ENCODE measurements around the gene INTS13.
"Not testable (repeated sequence)": the region's sequence is repeated elsewhere in the genome, so short reads cannot be mapped to it uniquely, and the experiment has no call there.

Gene INTS13, protein sequence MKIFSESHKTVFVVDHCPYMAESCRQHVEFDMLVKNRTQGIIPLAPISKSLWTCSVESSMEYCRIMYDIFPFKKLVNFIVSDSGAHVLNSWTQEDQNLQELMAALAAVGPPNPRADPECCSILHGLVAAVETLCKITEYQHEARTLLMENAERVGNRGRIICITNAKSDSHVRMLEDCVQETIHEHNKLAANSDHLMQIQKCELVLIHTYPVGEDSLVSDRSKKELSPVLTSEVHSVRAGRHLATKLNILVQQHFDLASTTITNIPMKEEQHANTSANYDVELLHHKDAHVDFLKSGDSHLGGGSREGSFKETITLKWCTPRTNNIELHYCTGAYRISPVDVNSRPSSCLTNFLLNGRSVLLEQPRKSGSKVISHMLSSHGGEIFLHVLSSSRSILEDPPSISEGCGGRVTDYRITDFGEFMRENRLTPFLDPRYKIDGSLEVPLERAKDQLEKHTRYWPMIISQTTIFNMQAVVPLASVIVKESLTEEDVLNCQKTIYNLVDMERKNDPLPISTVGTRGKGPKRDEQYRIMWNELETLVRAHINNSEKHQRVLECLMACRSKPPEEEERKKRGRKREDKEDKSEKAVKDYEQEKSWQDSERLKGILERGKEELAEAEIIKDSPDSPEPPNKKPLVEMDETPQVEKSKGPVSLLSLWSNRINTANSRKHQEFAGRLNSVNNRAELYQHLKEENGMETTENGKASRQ

DNA sequence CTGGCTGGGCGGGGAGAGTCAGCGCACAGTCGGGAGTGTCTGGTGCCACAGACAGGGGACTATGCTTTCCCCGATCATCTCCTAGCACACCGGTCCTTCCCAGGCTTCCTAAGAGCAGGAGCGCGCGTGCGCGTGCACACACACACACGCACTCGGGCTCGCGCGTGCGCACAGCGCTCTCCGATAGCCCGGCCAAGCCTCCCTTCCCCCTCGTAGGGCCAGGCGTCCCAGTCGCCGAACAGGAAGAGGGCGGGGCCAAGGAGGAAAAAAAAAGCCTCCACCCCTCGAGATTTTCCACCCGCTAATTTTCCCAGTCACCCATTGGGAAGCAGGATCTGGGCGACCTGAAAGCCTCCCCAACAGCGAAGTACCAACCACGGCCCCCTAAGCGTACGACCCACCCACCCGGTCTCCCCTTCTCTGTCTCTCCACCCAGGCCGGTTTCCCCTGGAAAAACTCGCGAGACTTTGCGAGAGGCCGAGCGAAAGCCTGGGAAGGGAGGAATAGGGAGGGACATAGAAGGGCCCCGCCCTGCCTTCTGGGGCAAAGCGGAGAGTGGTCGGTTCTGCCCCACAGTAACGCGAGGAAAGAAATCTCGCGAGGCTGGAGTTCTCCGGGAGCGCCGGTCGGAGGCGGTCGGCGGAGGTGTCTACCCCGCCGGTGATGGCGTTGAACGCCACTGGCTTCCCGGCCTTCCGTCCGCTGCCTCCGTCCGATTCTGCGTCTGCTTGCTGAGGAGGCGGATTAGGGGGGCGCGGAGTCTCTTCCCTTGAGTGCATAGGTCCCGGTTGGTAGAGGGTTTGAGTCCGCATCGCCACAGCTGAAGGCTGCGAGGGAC is at the start of gene INTS13, which contains the start of gene FGFR1OP2:
INTS13 (minus strand) TSS at position 119 of the 838 bp plus-strand sequence. CDS start 1,178 bp downstream, outside the sequence.
FGFR1OP2 (plus strand) TSS at position 608 of the 838 bp plus-strand sequence. CDS start 15,689 bp downstream, outside the sequence.
- peaks cover 3% of the 10 kb centered on the region for H3K36me3 Mint-ChIP-seq
- peak within 1 kb of the TSS; percentile 98 for H3K27ac Mint-ChIP-seq
- no peaks in the 10 kb centered on the region for H3K9me3 Mint-ChIP-seq
- no peaks in the 10 kb centered on the region for H3K27me3 Mint-ChIP-seq
- peak within 1 kb of the TSS; percentile 97 for H3K4me3 Mint-ChIP-seq
- peaks cover 76% of the 10 kb centered on the region for H3K4me1 Mint-ChIP-seq

DNA sequence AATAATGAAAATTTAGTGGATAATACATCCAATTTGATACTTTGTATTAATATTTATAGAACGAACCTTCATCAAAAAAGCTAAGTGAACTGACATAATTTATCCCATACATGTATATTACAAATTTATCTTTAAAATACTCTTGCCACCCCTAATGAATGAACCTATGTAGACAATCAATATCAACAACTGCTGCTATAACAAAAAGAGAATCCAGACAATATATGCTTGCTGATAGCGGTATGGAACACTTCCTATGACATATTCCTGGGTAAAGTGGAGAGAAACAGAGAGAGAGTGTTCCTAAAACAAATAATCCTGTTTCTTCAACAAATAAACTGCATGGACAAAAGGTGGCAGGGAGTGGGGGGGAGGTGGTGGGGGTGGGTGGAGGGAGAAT is 45.1 kb upstream of the INTS13 start:
- H3K9me3 Mint-ChIP-seq, result no peaks in the 10 kb centered on the region
- H3K27ac Mint-ChIP-seq, result no peak overlapping the region
- H3K4me3 Mint-ChIP-seq, result no peak overlapping the region
- no peaks in the 10 kb centered on the region for H3K4me1 Mint-ChIP-seq
- no peaks in the 10 kb centered on the region for H3K27me3 Mint-ChIP-seq
- H3K36me3 Mint-ChIP-seq, result peaks cover 32% of the 10 kb centered on the region

DNA sequence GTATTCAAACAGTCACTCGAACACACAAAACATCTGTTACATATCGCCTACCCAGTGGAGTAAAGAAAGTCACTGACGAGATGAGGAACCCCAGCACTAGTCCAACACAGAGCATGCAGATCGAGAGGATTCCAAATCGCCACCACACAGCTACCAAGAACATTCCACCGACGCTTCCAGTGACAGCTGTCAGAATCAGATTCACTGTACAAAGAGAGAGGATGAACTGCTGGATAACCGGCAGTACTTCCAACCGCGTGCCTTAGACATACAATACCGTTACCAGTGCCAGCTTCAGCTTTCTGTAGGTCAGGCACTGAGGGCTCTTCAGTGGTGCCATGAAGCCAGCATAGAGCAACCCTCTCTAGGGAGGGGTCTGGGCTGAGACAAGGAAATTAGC is 42.0 kb upstream of the INTS13 start:
- Mint-ChIP-seq H3K36me3 (peaks cover 19% of the 10 kb centered on the region), H3K9me3 (no peaks in the 10 kb centered on the region), H3K4me1 (no peaks in the 10 kb centered on the region), H3K27ac (no peak overlapping the region), H3K27me3 (no peaks in the 10 kb centered on the region), H3K4me3 (no peak overlapping the region)

DNA sequence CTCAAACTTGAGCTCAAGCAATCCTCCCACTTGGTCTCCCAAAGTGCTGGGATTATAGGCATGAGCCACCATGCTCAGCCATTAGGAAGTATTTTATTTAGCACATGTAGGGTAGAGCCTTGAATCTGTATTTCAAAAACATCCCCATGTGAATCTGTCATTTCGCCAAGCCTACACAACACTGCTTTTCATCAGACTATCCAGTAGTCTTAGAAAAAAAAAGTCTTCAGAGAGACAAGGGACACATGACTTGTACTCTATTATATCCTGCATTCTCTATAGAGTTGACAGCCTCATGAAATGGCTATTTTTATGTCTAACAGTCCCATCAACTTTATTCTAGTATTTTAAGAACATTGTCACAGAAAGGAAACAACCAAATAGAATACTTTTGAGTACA is 41.0 kb upstream of the INTS13 start:
- Mint-ChIP-seq H3K9me3 (no peaks in the 10 kb centered on the region), H3K27me3 (no peaks in the 10 kb centered on the region), H3K4me1 (peaks cover 4% of the 10 kb centered on the region), H3K4me3 (no peak overlapping the region), H3K27ac (no peak overlapping the region), H3K36me3 (peaks cover 23% of the 10 kb centered on the region)

DNA sequence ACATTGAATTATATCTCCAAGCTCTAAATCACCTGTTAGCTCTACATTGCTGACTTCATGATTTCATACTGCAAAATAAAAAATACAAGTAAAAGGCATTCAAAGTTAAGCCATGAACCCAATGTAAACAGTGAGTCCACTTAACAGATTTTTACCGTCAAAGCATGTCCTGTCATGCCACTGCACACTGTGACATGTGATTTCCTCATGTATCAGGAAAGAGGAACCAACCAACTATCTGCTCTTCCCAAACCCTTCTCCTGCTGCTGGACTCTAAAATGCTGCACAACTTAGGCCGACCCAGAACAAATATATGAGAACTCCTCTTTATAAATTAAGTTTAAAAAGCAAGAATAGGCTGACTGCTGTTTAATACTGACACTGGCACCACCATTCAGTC is 38.9 kb upstream of the INTS13 start:
- Mint-ChIP-seq H3K4me1 (peaks cover 13% of the 10 kb centered on the region), H3K4me3 (no peak overlapping the region), H3K27ac (no peak overlapping the region), H3K9me3 (no peaks in the 10 kb centered on the region), H3K36me3 (peaks cover 16% of the 10 kb centered on the region), H3K27me3 (no peaks in the 10 kb centered on the region)

DNA sequence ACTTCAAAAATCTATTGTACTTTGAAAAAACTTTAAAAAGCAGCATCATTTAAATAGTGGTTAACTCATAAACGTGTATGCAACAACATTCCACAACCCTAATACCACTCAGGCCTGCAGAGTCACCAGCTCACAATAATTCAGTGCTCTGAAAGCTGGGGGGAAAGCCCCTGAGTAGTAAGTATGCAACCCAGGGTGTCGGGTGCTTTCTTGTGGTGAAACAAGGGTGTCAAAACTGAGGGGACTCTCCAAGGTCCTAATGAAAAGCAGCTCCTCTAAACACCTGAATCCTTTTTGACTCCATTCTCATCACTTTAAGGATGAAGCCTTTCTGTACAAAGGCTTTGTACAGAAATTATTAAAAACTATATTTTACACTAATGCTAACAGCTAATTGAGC is 34.2 kb upstream of the INTS13 start:
- peaks cover 19% of the 10 kb centered on the region for H3K36me3 Mint-ChIP-seq
- H3K4me3 Mint-ChIP-seq, result peak overlapping the region; percentile 59
- H3K27ac Mint-ChIP-seq, result peak overlapping the region; percentile 30

GRCh38 chr12:26970136-26970535 is 32.4 kb upstream of the INTS13 start:
- Mint-ChIP-seq H3K9me3 (no peaks in the 10 kb centered on the region), H3K27me3 (no peaks in the 10 kb centered on the region), H3K4me1 (peaks cover 29% of the 10 kb centered on the region), H3K4me3 (no peak overlapping the region), H3K36me3 (peaks cover 19% of the 10 kb centered on the region), H3K27ac (no peak overlapping the region)

More for the DNA sequence above, 34.2 kb upstream of the INTS13 start:
- Mint-ChIP-seq H3K27me3 (no peaks in the 10 kb centered on the region), H3K9me3 (no peaks in the 10 kb centered on the region), H3K4me1 (peaks cover 29% of the 10 kb centered on the region)

GRCh38 chr12:26966842-26967241 is 29.1 kb upstream of the INTS13 start:
- peaks cover 25% of the 10 kb centered on the region for H3K36me3 Mint-ChIP-seq
- H3K27ac Mint-ChIP-seq, result no peak overlapping the region
- peaks cover 21% of the 10 kb centered on the region for H3K4me1 Mint-ChIP-seq
- no peaks in the 10 kb centered on the region for H3K27me3 Mint-ChIP-seq
- H3K9me3 Mint-ChIP-seq, result no peaks in the 10 kb centered on the region
- no peak overlapping the region for H3K4me3 Mint-ChIP-seq

DNA sequence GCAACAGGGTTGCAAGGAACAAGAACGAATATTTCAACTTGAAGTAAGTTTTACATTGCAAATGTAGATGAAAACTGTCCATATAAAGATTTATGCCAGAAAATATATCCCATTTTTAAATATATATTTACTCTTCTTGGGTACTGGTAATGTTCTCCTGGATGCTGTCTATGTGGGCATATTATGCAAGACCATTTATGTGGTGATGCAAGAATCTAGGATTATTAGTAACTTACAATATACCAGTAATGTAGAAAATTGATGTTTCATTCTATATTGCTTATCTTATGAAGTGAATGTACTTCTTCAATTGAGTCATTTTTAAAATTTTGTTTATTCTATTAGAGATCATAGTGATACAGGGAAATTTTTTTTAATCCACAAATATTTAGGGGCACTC is 25.6 kb upstream of the INTS13 start:
- Mint-ChIP-seq H3K4me3 (no peak overlapping the region), H3K27me3 (no peaks in the 10 kb centered on the region), H3K4me1 (peaks cover 11% of the 10 kb centered on the region), H3K27ac (no peak overlapping the region), H3K36me3 (peaks cover 28% of the 10 kb centered on the region), H3K9me3 (no peaks in the 10 kb centered on the region)

GRCh38 chr12:26961803-26962202 is 24.0 kb upstream of the INTS13 start:
- H3K36me3 Mint-ChIP-seq, result peaks cover 23% of the 10 kb centered on the region
- no peaks in the 10 kb centered on the region for H3K27me3 Mint-ChIP-seq
- H3K4me3 Mint-ChIP-seq, result no peak overlapping the region
- H3K9me3 Mint-ChIP-seq, result no peaks in the 10 kb centered on the region
- peaks cover 8% of the 10 kb centered on the region for H3K4me1 Mint-ChIP-seq
- H3K27ac Mint-ChIP-seq, result no peak overlapping the region

GRCh38 chr12:26961391-26961790 is 23.6 kb upstream of the INTS13 start:
- H3K27me3 Mint-ChIP-seq, H3K4me3 Mint-ChIP-seq, H3K4me1 Mint-ChIP-seq, H3K9me3 Mint-ChIP-seq: not testable (repeated sequence)
- H3K36me3 Mint-ChIP-seq, result peaks cover 24% of the 10 kb centered on the region
- peak overlapping the region; percentile 15 for H3K27ac Mint-ChIP-seq

DNA sequence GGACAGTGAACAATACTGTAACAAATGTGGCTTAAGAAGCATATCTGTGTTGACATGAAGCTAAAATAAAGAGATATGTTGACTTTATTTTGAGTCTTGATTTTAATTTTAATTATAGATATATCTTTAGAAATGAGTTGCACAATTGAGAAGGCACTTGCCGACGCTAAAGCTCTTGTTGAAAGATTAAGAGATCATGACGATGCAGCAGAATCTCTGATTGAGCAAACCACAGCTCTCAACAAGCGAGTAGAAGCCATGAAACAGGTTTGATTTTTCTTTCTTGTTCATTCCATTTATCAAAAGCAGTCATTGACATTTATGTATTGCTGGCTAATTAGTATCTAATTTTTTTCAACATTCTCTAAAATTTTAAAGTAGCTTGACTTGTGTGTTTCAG is 16.2 kb upstream of the INTS13 start:
- H3K27me3 Mint-ChIP-seq, result no peaks in the 10 kb centered on the region
- no peak overlapping the region for H3K4me3 Mint-ChIP-seq
- H3K4me1 Mint-ChIP-seq, result peaks cover 53% of the 10 kb centered on the region
- no peak overlapping the region for H3K27ac Mint-ChIP-seq
- peaks cover 9% of the 10 kb centered on the region for H3K36me3 Mint-ChIP-seq
- no peaks in the 10 kb centered on the region for H3K9me3 Mint-ChIP-seq

DNA sequence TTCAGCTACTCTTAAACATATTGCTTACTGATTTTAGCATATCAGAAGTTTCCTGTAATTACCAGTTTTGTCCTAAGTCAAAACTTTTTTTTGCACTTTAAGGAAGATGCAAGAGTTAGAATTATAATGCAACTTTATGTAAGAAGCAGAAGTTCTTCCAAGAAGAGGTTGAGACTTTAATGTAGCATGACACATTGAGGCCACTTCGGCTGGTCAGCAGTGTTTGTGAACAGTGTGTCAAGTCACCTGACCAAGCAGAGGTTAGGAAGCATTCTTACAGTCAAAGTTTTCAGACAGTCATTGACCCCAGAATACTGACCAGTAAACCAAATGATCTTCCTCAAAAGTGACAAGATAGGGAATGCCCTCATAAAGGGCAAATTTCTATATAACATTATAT is 15.7 kb upstream of the INTS13 start:
- Mint-ChIP-seq H3K36me3 (peaks cover 11% of the 10 kb centered on the region), H3K27me3 (no peaks in the 10 kb centered on the region), H3K9me3 (peaks cover 2% of the 10 kb centered on the region), H3K27ac (no peak overlapping the region), H3K4me3 (no peak overlapping the region), H3K4me1 (peaks cover 55% of the 10 kb centered on the region)

GRCh38 chr12:26948309-26948708 is 10.5 kb upstream of the INTS13 start:
- H3K4me1 Mint-ChIP-seq, result peaks cover 80% of the 10 kb centered on the region
- peak overlapping the region; percentile 56 for H3K27ac Mint-ChIP-seq
- H3K27me3 Mint-ChIP-seq, result no peaks in the 10 kb centered on the region
- peaks cover 27% of the 10 kb centered on the region for H3K36me3 Mint-ChIP-seq
- H3K9me3 Mint-ChIP-seq, result peaks cover 5% of the 10 kb centered on the region
- no peak overlapping the region for H3K4me3 Mint-ChIP-seq

GRCh38 chr12:26941215-26941594 is 3.4 kb upstream of the INTS13 start:
- peak overlapping the region; percentile 97 for H3K4me3 Mint-ChIP-seq
- peaks cover 10% of the 10 kb centered on the region for H3K36me3 Mint-ChIP-seq
- H3K27ac Mint-ChIP-seq, result peak overlapping the region; percentile 95
- H3K9me3 Mint-ChIP-seq, result no peaks in the 10 kb centered on the region
- peaks cover 72% of the 10 kb centered on the region for H3K4me1 Mint-ChIP-seq
- H3K27me3 Mint-ChIP-seq, result no peaks in the 10 kb centered on the region
